ENCODE results near the gene ZDHHC1.

DNA sequence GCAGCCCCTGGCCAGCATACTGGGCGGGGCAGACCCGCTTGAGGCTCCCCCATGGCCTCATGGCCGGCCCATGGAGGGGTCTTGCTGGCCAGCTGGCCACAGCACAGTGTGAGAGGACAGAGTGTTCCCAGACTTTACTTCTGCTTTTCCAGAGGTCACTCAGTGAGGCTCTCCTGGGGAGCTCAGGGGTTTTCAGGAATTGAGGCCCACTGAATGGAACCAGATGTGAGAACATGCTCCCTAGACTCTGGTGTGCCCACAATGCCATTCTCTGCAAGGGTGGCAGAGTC, 43.5 kb upstream of the ZDHHC1 start:
- TF ChIP-seq EP300 (IDR thresholded peaks at IDR 0.05; ENCODE audit: low read depth): no peak
- TF ChIP-seq, protein P1, sequence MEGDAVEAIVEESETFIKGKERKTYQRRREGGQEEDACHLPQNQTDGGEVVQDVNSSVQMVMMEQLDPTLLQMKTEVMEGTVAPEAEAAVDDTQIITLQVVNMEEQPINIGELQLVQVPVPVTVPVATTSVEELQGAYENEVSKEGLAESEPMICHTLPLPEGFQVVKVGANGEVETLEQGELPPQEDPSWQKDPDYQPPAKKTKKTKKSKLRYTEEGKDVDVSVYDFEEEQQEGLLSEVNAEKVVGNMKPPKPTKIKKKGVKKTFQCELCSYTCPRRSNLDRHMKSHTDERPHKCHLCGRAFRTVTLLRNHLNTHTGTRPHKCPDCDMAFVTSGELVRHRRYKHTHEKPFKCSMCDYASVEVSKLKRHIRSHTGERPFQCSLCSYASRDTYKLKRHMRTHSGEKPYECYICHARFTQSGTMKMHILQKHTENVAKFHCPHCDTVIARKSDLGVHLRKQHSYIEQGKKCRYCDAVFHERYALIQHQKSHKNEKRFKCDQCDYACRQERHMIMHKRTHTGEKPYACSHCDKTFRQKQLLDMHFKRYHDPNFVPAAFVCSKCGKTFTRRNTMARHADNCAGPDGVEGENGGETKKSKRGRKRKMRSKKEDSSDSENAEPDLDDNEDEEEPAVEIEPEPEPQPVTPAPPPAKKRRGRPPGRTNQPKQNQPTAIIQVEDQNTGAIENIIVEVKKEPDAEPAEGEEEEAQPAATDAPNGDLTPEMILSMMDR (IDR thresholded peaks at IDR 0.05): no peak
